Muscle layer of colon (tissue), 2 donors: ENCODE data around the gene LALBA.
"Not testable (repeated sequence)": the region's sequence is repeated elsewhere in the genome, so short reads cannot be mapped to it uniquely, and the experiment has no call there.

Source experiments
- H3K27ac ChIP-seq: one replicate; pipeline ENCODE4 v1.7.0; 2013; ENCODE audit warnings: low read depth, mild to moderate bottlenecking, low read length, moderate library complexity
- H3K27me3 ChIP-seq, 2 donors: one replicate each; pipeline ENCODE4 v1.7.0; 2013; ENCODE audit warnings: low read length in 2 of 2, mild to moderate bottlenecking in 2 of 2; ENCODE audit not compliant: insufficient read depth in 2 of 2, control insufficient read depth in 1 of 2
- H3K36me3 ChIP-seq: one replicate; pipeline ENCODE4 v1.7.0; 2013; ENCODE audit warnings: mild to moderate bottlenecking, low read length; ENCODE audit not compliant: insufficient read depth
- H3K4me1 ChIP-seq: one replicate; pipeline ENCODE4 v1.7.0; 2013; ENCODE audit warnings: mild to moderate bottlenecking, low read length; ENCODE audit not compliant: insufficient read depth
- H3K4me3 ChIP-seq, 2 donors: one replicate each; pipeline ENCODE4 v1.7.0; 2013; ENCODE audit warnings: low read length in 2 of 2, low read depth in 1 of 2, mild to moderate bottlenecking in 1 of 2, moderate library complexity in 1 of 2
- H3K9ac ChIP-seq: one replicate; pipeline ENCODE4 v1.7.0; 2013; ENCODE audit warnings: low read length
- H3K9me3 ChIP-seq: one replicate; pipeline ENCODE4 v1.7.0; 2013; ENCODE audit warnings: mild to moderate bottlenecking, low read length
- donor health status: abdominal sarcoma.
- donor health status: Adenocarcinoma of cecum.

The LALBA gene

GRCh38 chr12:48572326-48572725, 2.5 kb upstream of the LALBA start:
- Histone ChIP-seq H3K4me3 (no peak overlapping the region), H3K4me1 (no peaks in the 10 kb centered on the region), H3K9me3 (no peaks in the 10 kb centered on the region), H3K36me3 (no peaks in the 10 kb centered on the region), H3K27me3 (no peaks in the 10 kb centered on the region), H3K9ac (no peak overlapping the region), H3K27ac (no peak overlapping the region)

- H3K9ac ChIP-seq = no peak overlapping the region
- no peaks in the 10 kb centered on the region for H3K27me3 ChIP-seq
- H3K36me3 ChIP-seq = no peaks in the 10 kb centered on the region
- no peak overlapping the region for H3K27ac ChIP-seq
- no peaks in the 10 kb centered on the region for H3K4me1 ChIP-seq
- no peaks in the 10 kb centered on the region for H3K9me3 ChIP-seq
- H3K4me3 ChIP-seq = no peak overlapping the region
These were observed 2.1 kb downstream of the LALBA start for GRCh38 chr12:48567731-48568130.

DNA sequence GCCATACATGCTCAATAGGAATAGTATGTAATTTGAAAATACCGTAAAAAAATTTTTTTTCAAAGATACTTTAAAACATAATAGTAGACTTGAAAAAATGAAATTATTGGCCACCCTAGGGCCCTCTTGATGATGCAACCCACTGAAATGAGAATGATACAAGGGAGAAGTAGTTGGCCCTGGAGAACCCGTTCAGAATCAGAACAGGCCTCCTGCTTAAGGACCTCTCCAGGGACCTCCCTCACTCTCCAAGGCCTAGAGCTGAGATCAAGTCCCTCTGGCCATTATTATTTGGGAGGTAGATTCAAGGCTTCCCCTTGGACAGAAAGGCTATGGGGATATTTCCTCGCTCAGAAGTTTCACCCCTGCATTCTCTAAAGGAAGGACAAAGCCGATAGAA, 11.9 kb downstream of the LALBA start:
- H3K27ac ChIP-seq = no peak overlapping the region
- H3K9me3 ChIP-seq = no peaks in the 10 kb centered on the region

GRCh38 chr12:48556631-48557030, 13.2 kb downstream of the LALBA start:
- no peak overlapping the region for H3K4me3 ChIP-seq
- H3K27me3 ChIP-seq = peaks cover 0 to 4% of the 10 kb centered on the region in 2 donors
- H3K9me3 ChIP-seq = no peaks in the 10 kb centered on the region
- H3K4me1 ChIP-seq = no peaks in the 10 kb centered on the region
- no peak overlapping the region for H3K27ac ChIP-seq
- no peak overlapping the region for H3K9ac ChIP-seq
- no peaks in the 10 kb centered on the region for H3K36me3 ChIP-seq

More for the DNA sequence above, 11.9 kb downstream of the LALBA start:
- Histone ChIP-seq H3K4me1 (no peaks in the 10 kb centered on the region), H3K9ac (no peak overlapping the region), H3K36me3 (no peaks in the 10 kb centered on the region), H3K4me3 (no peak overlapping the region), H3K27me3 (peaks cover 0 to 4% of the 10 kb centered on the region in 2 donors)

DNA sequence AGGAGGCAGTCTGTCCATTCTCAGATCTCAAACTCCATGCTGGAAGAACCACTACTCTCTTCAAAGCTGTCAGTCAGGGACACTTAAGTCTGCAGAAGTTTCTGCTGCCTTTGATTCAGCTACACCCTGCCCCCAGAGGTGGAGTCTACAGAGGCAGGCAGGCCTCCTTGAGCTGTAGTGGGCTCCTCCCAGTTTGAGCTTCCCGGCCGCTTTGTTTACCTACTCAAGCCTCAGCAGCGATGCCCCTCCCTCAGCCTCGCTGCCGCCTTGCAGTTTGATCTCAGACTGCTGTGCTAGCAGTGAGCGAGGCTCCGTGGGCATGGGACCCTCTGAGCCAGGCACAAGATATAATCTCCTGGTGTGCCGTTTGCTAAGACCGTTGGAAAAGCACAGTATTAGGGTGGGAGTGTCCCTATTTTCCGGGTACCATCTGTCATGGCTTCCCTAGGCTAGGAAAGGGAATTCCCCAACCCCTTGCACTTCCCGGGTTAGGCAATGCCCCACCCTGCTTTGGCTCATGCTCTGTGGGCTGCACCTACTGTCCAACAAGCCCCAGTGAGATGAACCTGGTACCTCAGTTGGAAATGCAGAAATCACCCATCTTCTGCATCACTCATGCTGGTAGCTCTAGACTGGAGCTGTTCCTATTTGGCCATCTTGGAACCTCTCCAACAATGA, 16.0 kb downstream of the LALBA start:
- H3K27ac ChIP-seq, H3K9ac ChIP-seq, H3K9me3 ChIP-seq, H3K4me1 ChIP-seq, H3K4me3 ChIP-seq, H3K36me3 ChIP-seq, H3K27me3 ChIP-seq: not testable (repeated sequence)

GRCh38 chr12:48551636-48552035, 18.2 kb downstream of the LALBA start:
- H3K9ac ChIP-seq, H3K27ac ChIP-seq, H3K4me1 ChIP-seq, H3K4me3 ChIP-seq, H3K9me3 ChIP-seq, H3K36me3 ChIP-seq, H3K27me3 ChIP-seq: not testable (repeated sequence)

- not testable (repeated sequence) for H3K9me3 ChIP-seq, H3K4me1 ChIP-seq, H3K27me3 ChIP-seq, H3K4me3 ChIP-seq, H3K36me3 ChIP-seq, H3K9ac ChIP-seq, H3K27ac ChIP-seq
These were observed 22.8 kb downstream of the LALBA start for GRCh38 chr12:48547012-48547411.

DNA sequence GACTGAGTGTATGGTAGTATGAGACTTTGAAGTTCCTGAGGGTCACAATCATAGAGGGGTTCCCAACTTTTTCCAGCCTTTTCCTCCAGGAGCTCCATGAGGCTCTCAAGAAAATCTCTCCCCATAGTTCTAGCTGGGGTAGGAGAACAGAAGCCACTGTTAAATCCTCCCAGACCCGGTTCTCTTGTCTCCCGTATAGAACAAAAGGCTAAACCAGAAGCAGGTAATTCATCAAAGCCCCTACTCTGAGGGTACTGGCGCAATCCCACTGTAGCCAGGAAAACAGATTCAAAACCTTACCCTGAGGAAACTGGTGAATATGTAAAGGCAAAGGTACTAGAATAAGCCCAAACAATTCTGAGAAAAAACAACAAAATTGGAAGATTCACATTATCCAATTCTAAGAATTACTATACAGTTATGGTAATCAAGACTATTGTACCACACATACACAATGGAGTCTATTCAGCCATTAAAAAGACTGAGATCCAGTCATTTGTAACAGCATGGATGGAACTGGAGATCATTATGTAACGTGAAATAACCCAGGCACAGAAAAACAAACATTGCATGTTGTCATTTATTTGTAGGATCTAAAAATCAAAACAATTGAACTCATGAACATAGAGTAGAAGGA, 23.9 kb downstream of the LALBA start:
- H3K27ac ChIP-seq = no peak overlapping the region
- no peak overlapping the region for H3K9ac ChIP-seq
- no peak overlapping the region for H3K4me3 ChIP-seq
- no peaks in the 10 kb centered on the region for H3K4me1 ChIP-seq
- H3K36me3 ChIP-seq = no peaks in the 10 kb centered on the region
- H3K9me3 ChIP-seq = no peaks in the 10 kb centered on the region
- no peaks in the 10 kb centered on the region for H3K27me3 ChIP-seq

- no peak overlapping the region for H3K27ac ChIP-seq
- H3K9ac ChIP-seq = no peak overlapping the region
- no peaks in the 10 kb centered on the region for H3K27me3 ChIP-seq
- H3K36me3 ChIP-seq = no peaks in the 10 kb centered on the region
- H3K4me3 ChIP-seq = no peak overlapping the region
- H3K4me1 ChIP-seq = no peaks in the 10 kb centered on the region
- no peaks in the 10 kb centered on the region for H3K9me3 ChIP-seq
These were observed 27.4 kb downstream of the LALBA start for GRCh38 chr12:48542300-48542928.

DNA sequence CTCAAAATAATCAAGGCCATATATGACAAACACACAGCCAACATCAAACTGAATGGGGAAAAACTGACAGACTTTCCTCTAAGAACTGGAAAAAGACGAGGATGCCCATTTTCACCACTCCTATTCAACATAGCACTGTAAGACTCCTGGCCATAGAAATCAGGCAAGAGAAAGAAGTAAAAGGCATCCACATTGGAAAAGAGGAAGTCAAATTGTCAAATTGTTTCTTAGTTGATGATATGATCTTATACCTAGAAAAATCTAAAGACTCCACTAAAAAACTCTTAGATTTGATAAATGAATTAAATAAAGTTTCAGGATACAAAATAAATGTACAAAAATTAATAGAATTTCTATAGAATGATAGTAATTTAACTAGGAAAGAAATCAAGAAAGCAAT, 33.2 kb downstream of the LALBA start:
- Histone ChIP-seq H3K4me3 (no peak overlapping the region), H3K4me1 (no peaks in the 10 kb centered on the region), H3K9ac (no peak overlapping the region), H3K9me3 (no peaks in the 10 kb centered on the region), H3K27ac (no peak overlapping the region), H3K36me3 (no peaks in the 10 kb centered on the region), H3K27me3 (no peaks in the 10 kb centered on the region)

- Histone ChIP-seq H3K4me3 (no peak overlapping the region), H3K9ac (no peak overlapping the region), H3K9me3 (no peaks in the 10 kb centered on the region), H3K36me3 (no peaks in the 10 kb centered on the region), H3K27me3 (no peaks in the 10 kb centered on the region), H3K27ac (no peak overlapping the region), H3K4me1 (no peaks in the 10 kb centered on the region)
These were observed 37.2 kb downstream of the LALBA start for GRCh38 chr12:48532601-48533000.
